Right lobe of liver (tissue), 4 donors: ENCODE data around the gene CCDC28B.

Source experiments
- POLR2A ChIP-seq: fragments of 450-650 bp; IDR thresholded peaks from one replicate; pipeline ENCODE4 v1.6.1; 2017; ENCODE audit warnings: antibody characterized with exemption, mild to moderate bottlenecking
- TF ChIP-seq, protein P1 (sequence below), 4 donors: fragments of 200-600 bp in 3 of 4; fragments of 450-650 bp in 1 of 4; IDR thresholded peaks; one replicate each; pipeline versions ENCODE4 v1.5.1 to v1.8.0; 2016 to 2022; ENCODE audit warnings: antibody characterized with exemption in 4 of 4, mild to moderate bottlenecking in 2 of 4
- donor health status: DM: no; HTN: no; CAD: no.
- donor health status: DM: no; HTN: no; CAD: no.
- donor health status: DM: no; HTN: yes; CAD: no.

DNA sequence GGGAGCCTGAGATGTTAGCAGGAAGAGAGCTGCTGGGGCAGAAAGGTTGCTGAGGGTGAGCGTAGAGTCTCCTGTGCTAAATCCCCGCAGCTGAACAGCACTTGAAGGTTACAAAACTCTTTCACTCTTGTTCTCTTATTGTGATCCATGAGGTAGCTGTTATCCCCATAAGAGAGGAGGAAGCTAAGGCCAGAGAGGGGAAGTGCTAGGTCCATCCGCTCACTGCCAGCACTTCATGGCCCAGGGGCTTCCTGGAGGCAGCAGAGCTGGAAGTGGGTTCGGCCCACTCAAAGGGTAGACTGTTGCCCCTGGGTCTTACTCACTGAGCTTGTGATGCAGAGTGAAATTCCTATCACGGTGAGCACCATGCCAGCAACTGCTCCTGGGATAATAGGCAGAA, 16.2 kb downstream of the CCDC28B start:
- TF ChIP-seq, protein P1, sequence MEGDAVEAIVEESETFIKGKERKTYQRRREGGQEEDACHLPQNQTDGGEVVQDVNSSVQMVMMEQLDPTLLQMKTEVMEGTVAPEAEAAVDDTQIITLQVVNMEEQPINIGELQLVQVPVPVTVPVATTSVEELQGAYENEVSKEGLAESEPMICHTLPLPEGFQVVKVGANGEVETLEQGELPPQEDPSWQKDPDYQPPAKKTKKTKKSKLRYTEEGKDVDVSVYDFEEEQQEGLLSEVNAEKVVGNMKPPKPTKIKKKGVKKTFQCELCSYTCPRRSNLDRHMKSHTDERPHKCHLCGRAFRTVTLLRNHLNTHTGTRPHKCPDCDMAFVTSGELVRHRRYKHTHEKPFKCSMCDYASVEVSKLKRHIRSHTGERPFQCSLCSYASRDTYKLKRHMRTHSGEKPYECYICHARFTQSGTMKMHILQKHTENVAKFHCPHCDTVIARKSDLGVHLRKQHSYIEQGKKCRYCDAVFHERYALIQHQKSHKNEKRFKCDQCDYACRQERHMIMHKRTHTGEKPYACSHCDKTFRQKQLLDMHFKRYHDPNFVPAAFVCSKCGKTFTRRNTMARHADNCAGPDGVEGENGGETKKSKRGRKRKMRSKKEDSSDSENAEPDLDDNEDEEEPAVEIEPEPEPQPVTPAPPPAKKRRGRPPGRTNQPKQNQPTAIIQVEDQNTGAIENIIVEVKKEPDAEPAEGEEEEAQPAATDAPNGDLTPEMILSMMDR (IDR thresholded peaks at IDR 0.05), result no peak
- TF ChIP-seq POLR2A, result no peak
